ENCODE data around the gene STEAP2.
"Not testable (repeated sequence)": the region's sequence is repeated elsewhere in the genome, so short reads cannot be mapped to it uniquely, and the experiment has no call there.

Gene STEAP2

DNA sequence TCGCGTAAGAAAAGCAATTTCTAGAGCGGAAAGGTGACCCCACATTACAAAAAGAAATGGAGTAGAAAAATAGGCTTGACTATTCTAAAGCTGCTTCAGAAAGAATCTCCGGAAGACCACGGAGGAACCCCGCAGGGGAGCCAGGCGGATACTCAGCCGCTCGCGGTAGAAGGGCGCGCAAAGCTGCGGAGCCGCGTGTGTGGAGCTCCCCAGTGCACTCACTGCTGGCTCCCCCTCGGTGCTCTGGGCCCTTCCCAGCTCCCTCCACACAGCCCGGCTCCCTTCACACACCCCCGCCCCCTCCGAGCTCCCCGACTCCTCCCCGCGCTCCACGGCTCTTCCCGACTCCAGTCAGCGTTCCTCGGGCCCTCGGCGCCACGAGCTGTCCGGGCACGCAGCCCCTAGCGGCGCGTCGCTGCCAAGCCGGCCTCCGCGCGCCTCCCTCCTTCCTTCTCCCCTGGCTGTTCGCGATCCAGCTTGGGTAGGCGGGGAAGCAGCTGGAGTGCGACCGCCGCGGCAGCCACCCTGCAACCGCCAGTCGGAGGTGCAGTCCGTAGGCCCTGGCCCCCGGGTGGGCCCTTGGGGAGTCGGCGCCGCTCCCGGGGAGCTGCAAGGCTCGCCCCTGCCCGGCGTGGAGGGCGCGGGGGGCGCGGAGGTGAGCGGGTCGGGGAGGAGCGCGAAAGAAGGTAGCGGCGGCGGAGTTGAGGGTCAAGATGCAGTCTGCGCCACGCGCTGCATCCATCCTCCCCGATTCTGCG lies at the start of gene STEAP2:
Gene STEAP2 (plus strand): TSS at position 350 of the 758 bp plus-strand sequence. CDS start 13,343 bp downstream, outside the sequence.
- no peak for DNase-seq (ENCODE audit: low read depth)

DNA sequence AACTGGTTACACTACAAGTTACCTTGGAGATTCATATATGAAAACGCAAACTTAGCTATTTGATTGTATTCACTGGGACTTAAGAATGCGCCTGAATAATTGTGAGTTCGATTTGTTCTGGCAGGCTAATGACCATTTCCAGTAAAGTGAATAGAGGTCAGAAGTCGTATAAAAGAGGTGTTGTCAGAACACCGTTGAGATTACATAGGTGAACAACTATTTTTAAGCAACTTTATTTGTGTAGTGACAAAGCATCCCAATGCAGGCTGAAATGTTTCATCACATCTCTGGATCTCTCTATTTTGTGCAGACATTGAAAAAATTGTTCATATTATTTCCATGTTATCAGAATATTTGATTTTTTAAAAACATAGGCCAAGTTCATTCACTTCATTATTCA lies 48.0 kb upstream of the STEAP2 start:
- no peak for DNase-seq (ENCODE audit: low read depth)

DNA sequence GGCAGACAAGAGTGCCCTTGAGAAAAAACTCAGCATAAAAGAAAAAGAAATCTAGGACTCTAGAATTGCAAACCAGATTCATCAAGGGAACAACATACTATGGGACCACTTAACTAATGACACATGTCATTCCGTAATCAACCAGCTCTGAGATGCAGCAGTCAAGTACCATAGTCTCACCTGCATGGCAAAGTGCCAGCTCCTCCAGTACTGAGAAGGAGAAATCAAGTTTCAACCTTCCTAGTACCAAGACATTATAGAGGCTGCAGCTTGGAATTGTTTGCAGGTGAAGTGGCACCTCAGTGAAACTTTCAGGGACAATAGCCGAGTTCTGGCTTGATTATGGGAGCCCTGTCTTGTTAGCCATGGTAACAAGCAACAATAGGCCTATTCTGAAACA lies 45.8 kb upstream of the STEAP2 start:
- no peak for DNase-seq (ENCODE audit: low read depth)

DNA sequence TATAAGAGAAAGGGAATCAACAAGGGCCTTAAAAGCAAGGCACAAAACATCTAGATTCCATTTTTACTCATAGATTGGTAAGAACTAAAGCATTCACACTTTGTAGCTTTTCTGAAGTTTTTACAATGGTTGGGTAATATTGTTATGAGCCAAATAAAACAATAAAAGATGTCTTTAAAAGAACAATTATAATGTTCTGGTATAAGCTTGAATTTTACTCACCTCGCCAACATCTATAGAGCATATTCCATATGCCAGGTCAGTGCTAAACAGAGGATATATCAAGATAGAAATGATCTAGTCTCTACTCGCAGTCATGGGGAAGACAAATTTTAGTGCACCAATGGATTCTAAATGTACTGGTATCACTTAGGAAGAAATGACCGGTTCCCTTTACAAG lies 45.4 kb upstream of the STEAP2 start:
- DNase-seq (ENCODE audit: low read depth): no peak

DNA sequence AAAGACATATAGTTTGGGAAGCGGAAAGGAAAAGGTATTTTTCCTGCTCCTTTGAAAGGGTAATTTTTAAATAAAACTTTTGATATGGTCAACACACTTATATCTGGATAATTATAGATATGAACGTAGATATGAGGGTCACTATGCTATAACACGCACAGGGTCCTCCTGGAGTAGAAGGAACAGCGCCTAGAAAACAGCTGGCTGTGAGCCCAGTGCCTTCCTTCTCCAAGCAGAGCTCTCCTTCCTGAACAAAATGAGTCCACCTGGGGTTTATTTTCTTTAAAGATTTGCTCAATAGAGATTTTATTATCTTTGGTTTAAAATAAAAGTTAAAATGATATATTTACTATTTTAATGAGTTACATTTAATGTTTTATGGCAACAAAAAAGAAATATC lies 44.2 kb upstream of the STEAP2 start:
- no peak for DNase-seq (ENCODE audit: low read depth)

DNA sequence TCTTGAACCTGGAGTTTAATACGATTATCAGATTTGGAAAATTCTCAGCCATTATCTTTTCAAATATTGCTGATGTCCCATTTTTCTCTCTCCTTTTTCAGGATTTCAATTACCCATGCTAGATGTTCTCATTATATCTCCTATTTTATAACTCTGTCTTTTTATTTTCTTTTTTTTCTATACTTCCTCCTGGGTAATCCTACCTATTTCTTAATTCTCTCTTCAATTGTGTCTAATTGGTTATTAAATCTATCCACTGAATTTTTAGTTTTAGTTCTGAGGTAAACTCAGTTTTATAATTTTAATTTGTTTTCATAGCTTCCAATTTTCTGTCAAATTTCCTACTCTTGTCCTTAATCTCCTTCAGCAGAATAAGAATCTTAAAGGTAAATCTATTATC lies 41.6 kb upstream of the STEAP2 start:
- no peak for DNase-seq (ENCODE audit: low read depth)

DNA sequence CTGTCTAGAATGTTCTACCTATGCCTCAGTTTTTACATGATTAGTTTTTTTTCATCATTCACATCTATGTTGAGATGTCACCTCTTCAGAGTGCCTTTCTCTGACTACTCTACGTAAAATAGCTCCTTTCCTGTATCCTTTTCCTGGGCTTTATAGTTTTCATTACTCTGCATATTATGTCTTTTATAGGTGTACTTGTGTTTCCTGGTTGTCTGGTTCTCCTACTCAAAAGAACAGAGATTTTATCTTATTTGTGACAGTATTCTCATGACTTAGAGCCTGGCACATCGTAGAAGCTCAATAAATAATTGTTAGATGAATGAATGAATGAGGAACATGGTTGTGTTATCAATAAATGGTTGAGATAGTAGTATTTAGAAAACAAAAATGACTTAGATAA lies 39.4 kb upstream of the STEAP2 start:
- DNase-seq (ENCODE audit: low read depth): no peak

DNA sequence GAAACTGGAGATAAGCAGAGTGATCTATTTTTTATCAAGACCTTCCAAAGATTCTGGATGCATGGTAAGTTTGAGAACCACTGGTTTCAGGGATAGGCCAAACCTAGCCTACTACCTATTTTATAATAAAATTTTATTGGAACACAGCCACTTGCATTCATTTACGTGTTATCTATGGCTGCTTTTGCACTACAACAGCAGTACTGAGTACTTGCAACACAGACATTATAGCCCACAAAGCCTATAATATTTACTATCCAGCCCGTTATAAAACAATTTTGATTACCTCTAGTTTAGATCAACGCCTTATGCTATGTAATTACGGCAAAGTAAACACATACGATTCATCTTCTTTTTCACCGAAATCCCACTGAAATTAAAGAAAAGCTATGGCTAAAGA lies 38.9 kb upstream of the STEAP2 start:
- no peak for DNase-seq (ENCODE audit: low read depth)

DNA sequence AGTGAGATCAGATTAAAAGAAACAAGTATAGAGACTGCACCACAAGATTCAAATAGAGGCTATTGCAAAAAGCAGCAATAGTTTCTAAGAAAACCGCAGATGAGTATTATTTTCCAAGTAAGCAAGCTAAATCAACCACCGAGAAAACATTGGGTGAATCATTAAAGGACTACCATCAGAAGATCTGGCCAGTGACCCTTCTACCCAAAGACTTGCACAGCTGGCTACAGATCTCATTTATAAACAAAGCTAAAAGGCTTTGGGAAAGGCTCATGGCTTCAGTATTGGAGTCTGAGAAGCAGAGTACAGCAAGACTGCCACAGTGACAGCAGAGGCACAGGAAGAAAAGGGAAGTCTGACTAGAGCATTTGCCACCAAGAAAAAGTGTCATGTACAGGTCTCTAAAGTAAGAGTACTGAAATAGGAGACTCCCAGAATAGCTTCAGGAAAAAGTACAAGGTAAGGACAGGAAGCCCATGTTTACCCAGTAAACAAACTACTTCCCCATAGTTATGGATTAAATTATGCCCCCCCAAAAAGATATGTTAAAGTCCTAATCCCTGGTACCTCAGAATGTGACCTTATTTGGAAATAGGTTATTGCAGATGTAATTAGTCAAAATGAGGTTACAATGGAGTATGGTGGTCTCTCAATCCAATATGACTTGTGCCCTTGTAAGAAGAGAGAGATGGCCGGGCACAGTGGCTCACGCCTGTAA lies 38.3 kb upstream of the STEAP2 start:
- no peak for DNase-seq (ENCODE audit: low read depth)

DNA sequence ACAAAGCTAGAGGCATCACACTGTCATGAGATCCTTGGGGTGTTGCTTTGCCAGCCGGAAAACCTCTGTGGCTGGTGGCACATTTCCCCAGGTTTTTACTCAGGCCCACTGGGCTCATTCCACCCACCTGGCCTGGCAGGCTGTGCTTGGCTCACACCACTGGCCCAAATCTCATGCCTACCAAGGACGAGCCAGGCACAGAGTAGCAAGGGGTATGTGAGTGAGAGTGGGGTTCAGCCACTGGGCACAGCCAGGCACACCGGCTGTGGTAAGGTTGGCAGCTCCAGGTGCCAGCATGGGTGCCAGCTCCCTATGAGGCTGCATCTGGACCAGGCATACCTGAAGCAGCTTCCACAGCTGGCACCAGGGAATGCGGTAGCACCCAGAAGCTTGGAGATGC lies 35.9 kb upstream of the STEAP2 start:
- DNase-seq (ENCODE audit: low read depth): no peak

DNA sequence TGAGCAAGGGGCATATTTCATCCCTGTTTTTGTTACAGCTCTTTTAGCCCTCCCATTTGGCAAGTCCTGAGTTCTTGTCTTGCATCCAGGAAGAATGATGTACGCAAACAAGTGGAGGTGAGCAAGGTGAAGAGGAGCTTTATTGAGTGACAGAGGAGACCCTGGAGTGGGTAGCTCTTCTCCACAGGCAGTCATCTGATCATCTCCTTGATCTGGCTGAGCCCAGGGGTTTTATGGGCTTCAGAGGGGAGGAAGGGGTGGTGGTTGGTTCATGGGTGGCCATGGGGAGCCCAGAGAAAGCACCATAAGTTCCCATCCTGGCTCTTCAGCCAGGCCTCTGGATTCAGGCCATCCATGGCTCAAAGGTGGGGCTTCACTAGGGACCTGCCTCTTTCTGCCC lies 35.3 kb upstream of the STEAP2 start:
- DNase-seq (ENCODE audit: low read depth): no peak

DNA sequence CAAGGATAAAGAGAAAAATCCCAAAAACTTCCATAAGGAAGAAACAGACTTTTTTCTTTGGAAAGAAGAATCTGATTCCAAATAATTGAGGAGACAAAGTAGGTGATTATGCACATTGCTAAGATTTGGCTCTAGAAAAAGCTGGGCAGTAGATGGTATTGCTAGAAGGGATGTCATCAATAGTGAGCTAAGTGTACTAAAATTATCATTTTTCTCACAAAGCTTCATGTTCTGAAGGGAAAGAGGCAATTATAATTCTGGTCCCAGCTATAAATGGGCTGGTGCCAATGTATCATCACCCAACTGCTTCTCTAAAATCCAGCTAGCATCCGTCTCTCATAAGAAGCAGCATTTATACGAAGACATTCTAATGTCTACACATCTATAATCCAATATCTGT lies 33.4 kb upstream of the STEAP2 start:
- no peak for DNase-seq (ENCODE audit: low read depth)

DNA sequence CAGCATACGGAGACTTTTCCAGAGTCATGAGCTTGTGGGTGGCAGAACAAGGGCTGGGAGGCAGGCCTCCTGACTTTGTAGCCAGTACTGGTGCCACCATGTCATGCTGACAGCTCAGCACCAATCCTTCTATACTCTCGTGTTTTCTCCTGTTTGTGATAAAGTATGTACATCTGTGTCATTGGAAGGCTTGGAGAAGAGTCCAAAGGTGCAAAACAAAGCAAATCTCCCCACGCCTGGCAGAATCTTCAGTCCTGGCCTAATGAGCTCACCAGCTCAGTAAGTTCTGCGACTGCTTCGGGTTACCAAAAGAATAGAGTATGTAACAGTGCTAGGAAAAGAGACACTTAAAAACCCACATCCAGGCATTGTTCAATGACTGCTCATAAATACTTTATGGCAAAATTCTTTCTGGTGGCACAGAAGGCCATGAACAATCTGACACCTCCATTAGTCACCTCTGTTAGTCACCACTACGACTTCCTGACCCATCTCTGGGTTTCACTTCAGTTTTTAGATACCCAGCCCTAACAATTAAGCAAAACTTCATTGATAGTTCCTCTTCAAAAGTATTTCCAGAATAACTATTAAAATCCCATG lies 32.8 kb upstream of the STEAP2 start:
- no peak for DNase-seq (ENCODE audit: low read depth)

DNA sequence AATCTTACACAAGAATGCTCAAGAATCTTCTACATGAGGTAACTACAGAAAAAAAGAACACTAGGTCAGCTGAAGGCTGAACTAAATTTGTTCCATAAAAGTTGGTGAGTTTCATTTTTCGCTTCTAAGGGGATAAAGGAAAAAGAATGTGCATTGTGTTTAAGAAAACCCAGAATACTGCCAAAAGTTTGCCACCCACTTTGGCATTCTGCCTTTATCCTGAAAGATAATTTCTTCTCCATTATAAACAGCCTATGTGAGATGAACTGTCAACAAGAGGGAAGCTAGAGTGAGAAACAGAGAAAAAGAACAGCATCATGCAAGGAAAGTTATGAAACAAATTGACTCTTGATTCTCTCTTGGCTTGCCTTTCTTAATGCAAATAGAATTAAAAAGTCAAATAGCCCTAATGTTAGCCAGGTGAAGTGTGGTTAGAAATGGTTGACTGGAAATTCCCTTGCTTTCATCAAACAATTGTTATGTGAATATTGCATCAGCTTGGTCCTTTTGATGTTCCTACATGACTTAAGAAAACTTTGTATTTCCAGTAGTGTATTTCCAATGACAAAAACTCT lies 31.4 kb upstream of the STEAP2 start:
- DNase-seq (ENCODE audit: low read depth): no peak

DNA sequence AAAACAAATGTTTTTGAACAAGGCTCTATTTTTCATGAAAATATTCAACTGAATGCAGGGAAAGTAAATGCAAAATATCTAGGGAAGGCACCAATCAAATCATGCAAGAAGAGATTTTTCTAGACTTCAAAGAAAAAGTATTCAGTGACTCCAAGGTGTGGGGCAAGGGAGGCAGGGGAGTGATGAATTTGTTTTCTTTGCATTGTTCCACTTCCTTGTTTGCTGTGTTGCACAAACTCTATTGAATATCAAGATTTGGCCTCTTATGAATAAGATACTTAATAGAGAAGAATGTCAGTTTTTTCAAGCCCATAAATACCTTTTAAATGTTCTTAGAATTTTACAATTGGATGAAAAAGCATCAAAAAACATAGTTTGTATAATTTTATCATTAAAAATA lies 30.9 kb upstream of the STEAP2 start:
- DNase-seq (ENCODE audit: low read depth): no peak

DNA sequence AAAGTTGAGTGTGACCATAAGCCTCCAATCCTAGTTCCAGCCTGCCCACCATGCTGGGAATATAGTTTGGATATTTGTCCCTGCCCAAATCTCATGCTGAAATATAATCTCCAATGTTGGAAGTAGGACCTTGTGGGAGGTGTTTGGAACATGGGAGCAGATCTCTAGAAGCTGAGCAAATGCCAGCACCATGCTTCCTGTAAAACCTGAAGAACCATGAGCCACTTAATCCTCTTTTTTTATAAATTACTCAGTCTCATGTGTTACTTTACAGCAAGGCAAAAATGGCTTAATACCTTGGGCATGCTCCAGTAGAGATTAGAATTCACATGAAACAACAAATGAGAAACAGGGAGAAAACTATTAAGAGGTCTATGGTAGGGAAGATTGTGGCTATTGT lies 30.1 kb upstream of the STEAP2 start:
- DNase-seq (ENCODE audit: low read depth): no peak

DNA sequence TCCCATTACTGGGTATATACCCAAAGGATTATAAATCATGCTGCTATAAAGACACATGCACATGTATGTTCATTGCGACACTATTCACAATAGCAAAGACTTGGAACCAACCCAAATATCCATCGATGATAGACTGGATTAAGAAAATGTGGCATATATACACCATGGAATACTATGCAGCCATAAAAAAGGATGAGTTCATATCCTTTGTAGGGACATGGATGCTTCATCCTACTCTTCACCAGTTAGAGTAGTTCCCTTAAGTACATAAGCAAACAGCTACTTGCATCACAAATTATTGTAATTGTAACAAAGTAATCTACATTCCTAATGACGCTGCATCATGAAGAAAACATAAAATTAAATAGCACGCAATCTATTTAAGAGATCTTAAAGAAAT lies 25.2 kb upstream of the STEAP2 start:
- not testable (repeated sequence) for DNase-seq (ENCODE audit: low read depth)

DNA sequence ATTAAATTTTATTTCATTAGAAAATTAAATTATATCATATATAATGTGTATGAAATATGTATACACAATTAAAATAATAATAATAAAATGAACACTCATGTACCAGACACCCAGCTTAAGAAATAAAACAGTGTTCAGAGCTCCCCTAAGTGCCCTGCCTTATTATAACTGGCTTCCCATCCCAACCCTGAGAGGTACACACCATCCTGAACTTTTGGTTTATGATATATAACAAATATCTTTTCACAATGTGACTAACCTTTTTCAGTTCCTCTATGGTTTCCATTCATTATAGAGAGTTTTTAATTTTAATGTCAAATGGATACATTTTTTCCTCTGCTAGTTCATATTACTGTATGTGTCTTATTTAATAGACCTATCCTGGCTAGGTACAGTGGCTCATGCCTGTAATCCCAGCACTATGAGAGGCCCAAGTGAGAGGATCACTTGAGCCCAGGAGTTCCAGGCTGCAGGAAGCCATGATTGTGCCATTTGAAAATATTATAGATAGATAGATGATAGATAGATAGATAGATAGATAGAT lies 24.0 kb upstream of the STEAP2 start:
- no peak for DNase-seq (ENCODE audit: low read depth)

DNA sequence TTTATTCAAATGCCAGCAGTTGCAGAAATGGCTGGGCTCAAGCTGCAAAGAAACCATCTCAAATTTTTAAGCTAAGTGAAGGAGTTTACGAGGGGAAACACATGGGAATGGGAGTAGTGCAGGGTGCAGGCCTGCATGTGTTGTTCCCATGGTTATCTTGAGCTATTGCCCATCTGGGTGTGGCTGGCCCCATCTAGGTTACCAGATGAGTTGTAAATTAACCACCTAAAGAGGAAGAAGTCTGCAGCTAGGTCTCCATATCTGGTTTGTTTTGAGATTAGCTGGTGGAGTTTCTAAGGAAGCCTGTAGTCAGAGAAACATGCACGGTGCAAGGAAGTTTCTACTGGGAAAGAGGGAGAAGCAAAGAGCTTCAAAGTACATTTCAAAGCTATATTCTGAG lies 23.3 kb upstream of the STEAP2 start:
- no peak for DNase-seq (ENCODE audit: low read depth)

DNA sequence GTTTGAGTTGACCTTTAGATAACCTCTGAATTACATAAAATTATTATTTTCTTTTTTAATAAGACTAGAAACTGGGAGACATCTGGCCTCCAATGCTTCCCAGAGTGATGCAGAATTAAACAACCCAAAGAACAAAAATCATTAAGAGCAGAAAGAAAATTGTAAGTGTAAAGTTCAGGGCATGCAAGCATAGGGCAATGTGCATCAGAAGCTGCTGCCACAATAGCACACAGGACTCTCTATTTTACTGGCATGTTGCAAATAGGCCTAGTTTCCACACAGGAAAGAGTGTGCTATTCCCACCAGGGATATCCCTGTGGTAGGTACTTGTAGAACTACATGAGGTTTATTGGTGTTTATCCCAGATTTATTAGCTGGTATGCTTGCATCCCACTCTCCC lies 20.5 kb upstream of the STEAP2 start:
- DNase-seq (ENCODE audit: low read depth): no peak

DNA sequence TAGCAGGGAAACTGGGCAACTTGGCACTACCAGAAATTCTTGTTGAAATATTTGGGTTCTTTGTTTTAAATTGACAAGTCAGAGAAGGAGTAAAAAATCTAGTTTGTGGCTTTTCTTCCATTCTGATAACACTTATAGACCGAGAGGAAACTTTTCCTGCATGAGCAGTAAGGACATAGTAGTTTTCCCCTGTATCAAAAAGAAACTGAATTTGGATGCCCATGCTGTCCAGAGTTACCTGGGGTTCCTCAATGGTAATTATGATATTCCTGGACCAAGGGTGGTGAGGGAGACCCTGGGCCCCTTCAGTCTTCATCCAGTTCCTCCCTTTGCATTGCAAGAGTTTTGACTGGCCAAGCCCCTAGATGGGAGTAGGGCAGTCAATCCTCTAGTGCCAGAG lies 19.9 kb upstream of the STEAP2 start:
- no peak for DNase-seq (ENCODE audit: low read depth)

DNA sequence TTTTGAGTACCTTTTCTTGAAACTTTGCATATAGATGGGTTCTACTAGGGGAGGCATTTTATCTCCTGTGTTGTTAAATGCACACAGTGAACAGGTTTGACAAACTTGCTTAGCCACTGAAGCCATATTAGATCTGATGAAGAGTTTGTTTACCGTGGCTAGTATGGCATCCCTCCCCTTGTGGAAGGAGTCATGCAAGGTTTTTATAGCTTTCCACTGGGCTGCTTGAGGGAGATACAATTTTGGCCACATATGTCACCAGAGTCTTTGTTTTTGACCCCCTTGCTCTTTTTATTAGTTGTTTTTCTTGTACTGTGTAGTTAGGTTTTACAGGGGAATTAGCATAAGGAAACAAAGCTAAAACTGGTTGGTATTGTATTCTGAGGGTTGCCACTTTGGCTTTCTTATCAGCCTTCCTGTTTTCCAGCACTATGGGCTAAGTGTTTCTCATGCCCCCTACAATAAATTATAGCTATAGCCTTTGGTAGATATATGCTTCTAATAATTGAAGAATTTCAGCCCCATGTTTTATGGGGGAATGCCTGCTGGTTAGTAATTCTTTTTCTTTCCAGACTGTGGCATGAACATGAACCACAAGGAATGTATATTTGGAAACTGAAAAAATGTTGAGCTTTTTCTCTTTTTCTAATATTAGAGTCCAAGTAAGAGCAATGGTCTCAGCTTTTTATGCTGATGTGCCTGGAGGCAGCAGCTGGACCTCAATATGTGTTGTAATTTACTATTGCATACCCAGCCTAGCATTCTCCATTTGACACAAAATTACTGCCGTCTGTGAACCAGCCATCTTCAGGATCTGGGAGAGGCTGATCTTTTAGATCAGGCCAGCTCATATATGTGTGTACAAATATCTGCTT lies 18.4 kb upstream of the STEAP2 start:
- DNase-seq (ENCODE audit: low read depth): no peak
